ENCODE data around the gene PLXNA2.

PLXNA2 gene

DNA sequence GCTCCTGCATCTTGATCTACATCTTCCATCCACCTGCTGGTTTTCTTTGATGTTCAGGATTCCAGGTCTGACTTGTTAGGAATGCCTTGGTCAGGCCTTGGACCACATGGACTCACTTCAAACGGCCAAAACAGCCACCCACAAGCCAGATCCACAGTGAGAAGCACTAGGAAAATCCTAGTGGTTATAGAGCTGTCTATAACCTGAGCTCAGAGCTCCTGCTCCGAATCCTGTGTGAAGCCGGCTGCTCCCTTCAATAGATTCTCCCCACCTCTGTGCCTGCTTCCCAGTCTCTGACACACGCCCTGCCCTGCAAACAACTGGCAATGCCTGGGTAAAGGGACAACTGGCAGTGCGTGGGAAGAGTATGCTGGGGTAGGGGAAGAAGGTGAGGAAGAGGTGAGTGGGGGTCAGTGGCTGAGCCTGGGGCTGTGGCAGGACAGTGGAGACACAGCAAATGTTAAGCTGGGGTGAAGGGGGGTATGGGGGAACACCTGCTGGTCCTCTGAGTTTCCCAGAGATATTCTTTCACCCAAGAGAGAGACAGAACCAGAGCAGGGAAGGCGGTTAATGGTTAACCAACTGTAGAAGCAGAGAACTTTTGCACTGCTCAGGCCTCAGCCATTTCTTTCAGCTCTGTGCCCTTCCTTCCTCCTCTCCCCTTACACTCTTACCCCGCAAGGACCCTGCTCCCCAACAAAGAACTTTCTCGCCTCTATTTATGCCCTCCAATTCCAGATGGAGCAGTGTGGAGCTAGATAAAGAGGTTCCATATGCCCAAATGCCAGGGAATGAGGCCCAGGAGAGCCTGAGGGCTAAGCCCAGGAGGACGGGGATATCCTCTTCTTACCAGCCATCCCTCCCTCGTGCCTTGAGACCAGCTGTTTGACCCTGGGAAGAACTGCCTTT lies 4.5 kb downstream of the PLXNA2 start:
- no peak for FAIRE-seq

- no peak for FAIRE-seq
Measured at GRCh38 chr1:208238710-208239472, 5.3 kb downstream of the PLXNA2 start.

GRCh38 chr1:208237241-208237640 lies 6.9 kb downstream of the PLXNA2 start:
- no peak for FAIRE-seq

DNA sequence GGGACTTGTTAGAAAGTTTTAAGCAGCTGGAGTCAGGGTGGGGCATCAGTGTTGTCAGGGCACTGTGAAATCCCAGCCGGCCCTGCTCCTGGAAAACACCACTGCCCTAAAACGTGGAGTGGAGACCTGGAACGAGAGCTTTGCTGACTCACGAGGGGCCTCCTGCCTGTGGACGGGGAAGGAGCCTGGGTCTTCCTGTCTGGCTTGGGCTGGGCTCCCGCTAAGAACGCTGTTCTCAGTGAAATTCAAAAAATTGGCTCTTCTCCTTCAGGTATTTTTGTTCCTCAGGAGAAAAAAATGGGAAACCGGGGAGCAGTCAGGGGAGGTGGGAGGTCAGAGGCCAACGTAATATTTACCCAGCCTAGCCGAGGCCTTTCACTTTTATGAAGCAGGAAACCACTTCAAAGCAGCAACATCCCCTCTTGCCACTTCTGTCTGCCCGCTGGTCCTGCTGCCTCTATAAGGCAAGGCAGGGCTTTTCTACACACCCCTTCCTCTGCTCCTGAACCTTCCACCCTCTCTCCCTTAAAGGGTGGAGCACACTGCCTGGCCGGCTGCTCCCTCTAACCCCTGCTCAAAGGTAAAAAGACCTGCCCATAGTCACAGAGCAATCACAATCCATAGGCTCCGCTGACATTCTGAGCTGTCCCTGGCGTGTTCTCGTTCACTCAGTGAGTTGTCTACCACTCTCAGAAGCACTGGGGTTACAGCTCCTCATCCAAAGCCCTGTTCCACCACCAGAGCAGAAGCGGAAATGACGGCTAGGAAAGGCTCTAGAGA lies 8.0 kb downstream of the PLXNA2 start:
- FAIRE-seq = no peak

DNA sequence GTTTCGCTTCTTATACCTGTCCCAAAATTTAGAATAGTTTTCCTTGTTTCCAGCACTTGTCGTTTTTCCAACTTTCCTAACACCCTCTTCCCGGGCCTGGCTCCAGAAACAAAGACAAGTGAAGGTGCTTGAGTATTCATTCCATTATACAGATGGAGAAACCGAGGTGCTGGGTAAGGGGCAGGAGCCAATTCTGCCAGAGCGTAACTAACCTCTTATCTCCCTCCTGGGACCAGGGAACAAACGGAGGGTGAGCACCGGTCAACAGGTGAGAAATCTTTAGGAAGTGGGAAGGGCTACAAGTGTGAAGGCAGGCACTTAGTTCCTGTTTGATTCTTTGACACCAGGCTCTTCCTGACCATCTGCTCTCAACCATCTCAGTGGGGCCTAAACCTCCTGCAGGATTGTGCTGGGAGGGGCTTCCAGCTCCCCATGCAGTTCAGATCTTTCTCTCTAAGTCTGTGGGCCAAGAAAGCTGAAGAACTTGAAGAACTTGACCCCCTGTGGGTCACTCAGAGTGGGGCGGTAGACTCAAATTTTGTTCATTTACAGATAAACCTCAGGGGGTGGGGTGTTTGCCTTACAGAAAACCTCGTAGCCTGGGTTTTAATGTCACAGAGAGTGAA lies 8.7 kb downstream of the PLXNA2 start:
- FAIRE-seq = no peak

GRCh38 chr1:208234721-208235120 lies 9.5 kb downstream of the PLXNA2 start:
- FAIRE-seq = no peak

DNA sequence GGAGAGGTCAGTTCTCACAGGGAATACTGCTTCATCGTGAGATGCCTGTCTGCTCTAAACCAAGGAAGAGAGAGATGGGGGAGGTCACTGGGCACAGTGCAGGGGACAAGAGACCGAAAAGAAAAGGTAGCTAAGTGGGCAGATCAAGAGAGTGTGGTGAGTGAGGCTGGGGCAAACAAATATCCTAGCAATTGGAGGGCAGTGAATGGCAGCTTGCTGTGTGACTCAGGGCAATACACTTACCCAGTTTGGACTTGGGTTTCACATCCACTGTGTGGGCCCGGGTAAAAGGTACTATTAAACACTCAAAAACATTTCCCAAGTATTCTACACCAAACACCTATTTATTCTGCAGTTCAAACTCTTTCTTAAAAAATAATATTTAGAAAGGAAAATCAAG lies 10.2 kb downstream of the PLXNA2 start:
- no peak for FAIRE-seq

DNA sequence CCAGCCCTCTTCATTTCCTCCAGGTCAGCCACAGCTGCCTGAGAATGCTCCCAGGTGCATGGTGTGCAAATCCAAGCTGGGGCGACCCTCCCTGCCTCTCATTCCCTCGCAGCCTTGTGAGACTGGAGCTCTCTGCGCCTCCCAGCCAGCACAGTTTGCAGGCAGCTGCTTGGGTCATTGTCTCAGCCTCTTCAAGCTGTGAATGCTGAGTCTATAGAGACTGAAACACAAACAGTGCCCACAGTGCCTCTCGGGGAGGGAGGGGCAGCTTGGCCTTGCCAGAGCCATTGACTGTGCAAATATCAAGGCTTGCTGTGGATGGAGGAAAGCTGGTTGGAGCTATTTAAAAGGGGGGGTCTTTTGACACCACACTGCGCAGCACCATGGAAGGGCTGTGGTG lies 10.6 kb downstream of the PLXNA2 start:
- FAIRE-seq = no peak

- no peak for FAIRE-seq
Measured at GRCh38 chr1:208232662-208233038, 11.5 kb downstream of the PLXNA2 start.

DNA sequence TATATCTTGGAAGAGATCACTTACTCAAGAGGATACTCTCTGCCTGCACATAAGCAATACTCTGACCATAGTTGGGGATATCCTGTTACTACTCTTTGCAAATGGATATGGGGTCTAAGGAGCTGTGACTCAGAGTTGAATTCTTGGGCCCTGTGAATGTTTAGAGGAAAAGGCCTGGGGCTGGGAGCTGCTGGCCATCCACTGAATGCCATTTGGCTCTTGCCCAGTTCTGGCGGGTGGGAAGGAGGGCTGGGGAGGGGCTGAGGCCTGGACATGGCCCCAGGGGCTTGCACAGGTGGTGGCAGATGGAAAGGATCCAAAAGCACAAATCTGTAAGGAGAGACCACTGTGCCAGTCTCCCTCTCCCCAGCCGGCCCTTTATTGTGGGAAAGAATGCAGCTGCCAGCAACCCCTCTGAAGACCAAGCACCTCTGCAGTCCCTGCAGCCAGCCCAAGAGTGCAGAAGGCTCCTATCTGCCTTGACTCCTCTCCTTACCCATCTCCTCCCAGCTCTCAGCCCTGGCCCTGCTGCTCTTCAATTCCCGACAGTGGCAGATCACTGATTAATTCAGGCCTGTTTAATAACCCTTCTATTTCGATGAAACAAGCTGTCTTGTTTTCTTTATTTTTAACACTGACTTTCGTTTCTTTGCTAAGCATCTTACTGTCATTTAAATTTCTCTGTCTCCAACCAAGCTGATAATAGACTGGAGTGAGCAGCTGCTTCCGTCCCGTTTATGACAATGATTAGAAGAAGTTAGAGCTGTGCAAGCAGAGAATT lies 12.1 kb downstream of the PLXNA2 start:
- FAIRE-seq = no peak

DNA sequence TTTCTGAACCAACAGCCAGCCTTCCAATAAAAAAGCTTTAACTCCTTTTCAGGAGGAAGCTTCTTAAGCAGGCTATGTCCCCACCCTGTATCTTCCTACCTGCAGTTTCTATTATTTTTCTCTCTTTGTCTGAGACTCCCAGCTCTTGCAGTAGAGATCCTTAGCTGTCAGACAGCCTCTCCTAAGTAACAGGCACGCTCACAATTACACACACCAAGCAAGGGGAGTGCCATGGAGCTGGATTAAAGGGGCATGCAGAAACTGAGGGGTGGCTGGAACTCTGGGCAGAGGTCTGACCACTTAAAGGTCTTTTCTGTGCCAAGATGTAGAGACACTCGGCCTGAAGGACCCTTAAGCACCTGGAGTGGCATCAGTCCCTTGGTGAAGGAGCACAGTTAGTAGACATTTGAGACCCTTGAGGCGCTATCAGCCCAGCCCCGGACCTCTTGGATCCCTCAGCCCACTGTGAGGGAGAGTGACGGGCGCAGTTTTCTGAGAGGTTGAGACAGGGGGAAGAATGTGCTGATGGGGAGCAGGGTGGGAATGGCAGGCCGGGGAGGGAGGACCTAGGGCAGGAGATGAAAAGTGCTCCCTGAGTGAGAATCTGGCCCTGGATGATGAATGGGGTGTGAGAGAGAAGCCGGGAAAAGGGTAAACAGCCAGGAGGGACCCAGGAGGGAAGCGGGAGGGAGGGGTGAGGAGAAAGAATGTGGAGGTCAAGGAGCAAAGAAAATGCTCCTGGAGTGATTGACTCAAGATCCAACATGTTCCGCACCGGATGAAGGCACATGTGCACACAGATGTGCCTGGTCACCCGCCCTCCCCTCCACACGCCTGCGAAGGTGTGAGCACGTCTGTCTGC lies 13.3 kb downstream of the PLXNA2 start:
- no peak for FAIRE-seq

DNA sequence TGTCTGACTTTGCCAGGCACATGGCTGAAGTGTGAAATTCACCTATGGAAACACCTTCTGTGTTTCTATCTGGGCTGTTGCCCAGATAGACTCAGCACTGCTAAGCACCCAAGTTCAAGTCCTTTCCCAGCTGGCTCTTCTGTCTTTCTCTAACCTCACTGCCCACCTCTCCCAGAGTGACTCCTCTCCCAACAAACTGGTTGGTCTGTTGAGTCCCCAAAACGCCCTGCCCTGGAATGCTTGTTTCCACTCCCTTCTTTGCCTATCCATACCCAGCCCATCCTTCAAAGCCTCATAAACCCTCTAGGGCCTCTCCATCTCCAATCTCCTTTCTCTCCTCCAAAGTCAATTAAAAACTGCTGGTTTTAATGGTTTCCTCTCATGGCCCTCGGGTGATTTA lies 15.6 kb downstream of the PLXNA2 start:
- FAIRE-seq = no peak

DNA sequence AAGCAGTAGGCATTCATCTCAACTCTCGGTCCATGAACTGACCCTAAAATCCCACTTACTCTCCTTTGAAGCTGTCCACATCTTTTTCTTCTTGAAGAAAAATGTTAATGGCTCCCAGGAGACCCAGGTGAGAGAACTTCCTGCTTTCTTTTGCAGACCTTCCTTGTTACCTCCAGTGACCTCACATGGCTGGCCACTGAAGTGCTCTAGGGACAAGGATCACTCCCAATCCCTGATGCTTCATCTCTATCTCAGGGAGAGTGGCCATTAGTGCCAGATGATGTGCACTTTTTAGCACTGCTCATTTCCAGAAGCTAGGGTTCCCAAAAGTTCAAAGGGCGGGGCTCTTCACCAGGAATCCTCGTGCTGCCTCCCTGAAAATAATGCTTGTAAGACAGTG lies 16.2 kb downstream of the PLXNA2 start:
- no peak for FAIRE-seq

DNA sequence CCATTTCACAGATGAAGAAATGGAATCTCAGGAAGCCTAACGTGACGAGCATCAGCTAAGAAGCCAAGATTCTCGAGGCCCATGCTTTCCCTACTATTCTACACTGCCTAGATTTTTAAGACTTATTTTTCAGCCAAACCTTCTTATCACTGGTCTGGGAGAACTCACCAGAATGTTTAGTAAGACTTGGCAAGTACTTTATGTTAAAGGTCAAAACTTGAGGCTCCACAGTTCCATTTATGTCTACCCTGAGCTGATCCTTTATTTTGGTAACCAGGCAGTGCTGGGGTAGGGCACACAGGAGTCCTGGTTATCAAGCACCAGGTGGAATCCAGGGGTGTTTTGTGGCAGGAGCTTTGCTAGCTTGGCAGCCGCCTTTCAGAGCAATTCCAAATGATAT lies 16.8 kb downstream of the PLXNA2 start:
- FAIRE-seq = no peak

- no peak for FAIRE-seq
Measured at GRCh38 chr1:208225954-208226937, 17.9 kb downstream of the PLXNA2 start.

DNA sequence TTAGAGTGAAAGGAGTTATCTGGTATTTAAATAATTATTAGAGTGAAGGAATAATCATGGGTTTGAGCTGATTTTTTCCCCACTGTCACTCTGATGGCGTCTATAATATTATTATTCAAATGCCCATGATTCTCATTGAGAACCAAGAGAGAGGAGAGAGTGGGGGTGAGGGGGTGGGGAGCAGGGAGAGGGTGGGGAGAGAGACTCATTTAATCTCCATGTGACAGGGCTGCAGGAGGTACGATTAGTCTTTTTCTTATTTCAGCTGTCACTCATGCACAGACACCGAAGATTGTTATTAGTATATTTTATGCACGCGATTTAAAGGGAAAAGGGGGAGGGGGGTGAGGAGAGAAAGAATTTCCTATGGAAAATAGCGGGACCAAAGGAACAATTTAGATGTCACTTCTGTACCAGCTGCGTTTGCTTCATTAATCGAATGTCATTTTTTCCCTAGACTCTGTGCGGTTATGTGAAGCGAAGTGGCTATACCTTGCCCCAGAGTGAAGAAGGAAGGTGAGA lies 19.9 kb downstream of the PLXNA2 start:
- FAIRE-seq = no peak

- FAIRE-seq = no peak
Measured at GRCh38 chr1:208223136-208223535, 21.0 kb downstream of the PLXNA2 start.

GRCh38 chr1:208222376-208223126 lies 21.6 kb downstream of the PLXNA2 start:
- no peak for FAIRE-seq

GRCh38 chr1:208221291-208221622 lies 22.9 kb downstream of the PLXNA2 start:
- no peak for FAIRE-seq
